ENCODE results near the gene SMYD3. TPM values are rescaled to one million over a fixed set of nuclear protein-coding genes. Genes with fewer than 3 reads are reported as not detected.

SMYD3 gene
- total and polyA plus RNA-seq, 2 of the 4 experiments (the other 2 are of a cell fraction) = 26.5 to 37.6 TPM

DNA sequence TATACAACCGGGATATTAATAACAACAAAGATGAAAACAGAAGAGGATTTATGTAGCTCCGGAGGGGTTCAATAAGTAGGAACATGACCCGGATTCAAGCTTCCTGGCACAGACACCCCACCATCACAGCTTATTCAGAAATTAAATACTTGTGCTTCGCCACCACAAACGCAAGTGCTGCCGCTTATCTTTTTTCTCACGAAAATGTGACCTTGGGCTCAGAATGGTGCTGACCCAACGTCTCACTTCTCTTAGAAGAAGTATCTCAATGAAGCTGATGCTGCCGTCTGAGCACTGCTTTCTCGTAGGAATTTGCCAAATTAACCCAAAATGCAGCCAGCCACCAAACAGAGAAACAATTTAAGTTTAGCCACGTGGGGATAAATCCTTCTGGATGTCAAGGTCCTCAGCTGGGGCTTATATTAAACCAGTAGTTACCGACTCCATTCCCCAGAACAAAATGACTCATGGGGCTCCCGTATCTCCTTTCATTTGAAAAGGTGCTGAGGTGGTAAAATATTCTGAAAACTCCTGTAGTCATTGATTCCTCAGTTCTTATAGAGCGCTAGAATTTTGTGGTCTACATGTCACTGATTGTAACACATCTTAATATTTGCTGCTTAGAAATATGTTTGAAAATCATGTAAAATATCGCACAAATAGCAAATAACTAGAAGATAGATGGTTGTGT, 466.7 kb downstream of the SMYD3 start:
- Histone ChIP-seq H2BK120ac (ENCODE audit: low read depth, low read length) (no peak overlapping the region), H3K27ac (ENCODE audit: insufficient read depth, low read length) (no peak overlapping the region), H2BK5ac (ENCODE audit: low read depth, low read length, poor library complexity, severe bottlenecking) (no peak overlapping the region), H4K5ac (ENCODE audit: low read depth, low read length) (no peak overlapping the region), H2AFZ (replicated peaks; ENCODE audit: low read length, poor library complexity) (no peak overlapping the region), H2BK15ac (ENCODE audit: low read depth, low read length) (no peak overlapping the region), H3K23ac (ENCODE audit: low read depth, low read length) (no peak overlapping the region), H2BK20ac (ENCODE audit: low read depth, low read length) (no peak overlapping the region), H2AK5ac (ENCODE audit: low read depth, low read length) (no peak overlapping the region), H3K9me1 (ENCODE audit: insufficient read depth, low read length) (no peaks in the 10 kb centered on the region), H2AK9ac (replicated peaks; ENCODE audit: low read depth, low read length, poor library complexity) (peak overlapping the region; percentile 34), H3K79me1 (ENCODE audit: low read depth in 1 of 2, low read length in 2 of 2) (peaks cover 0 to 1% of the 10 kb centered on the region in 2 experiments; a peak in 2 of 4 replicates), H3K56ac (ENCODE audit: extremely low read depth, insufficient read depth, low read length) (no peak overlapping the region), H3K18ac (ENCODE audit: low read depth, low read length) (no peak overlapping the region), H3K4me2 (ENCODE audit: low read depth, low read length) (no peak overlapping the region), H3K27me3 (ENCODE audit: control insufficient read depth, insufficient read depth, low read length) (no peaks in the 10 kb centered on the region), H3K4me3 (ENCODE audit: insufficient read depth, low read depth, low read length) (no peak overlapping the region), H3K9me3 (ENCODE audit: control insufficient read depth, insufficient read depth, low read length) (no peaks in the 10 kb centered on the region), H3K4me1 (ENCODE audit: control insufficient read depth, insufficient read depth, low read length) (no peaks in the 10 kb centered on the region), H4K8ac (ENCODE audit: low read depth in 2 of 2, low read length in 2 of 2) (no peak overlapping the region), H3K14ac (replicated peaks; ENCODE audit: low read depth, low read length) (no peak overlapping the region), H3K9ac (ENCODE audit: low read depth, low read length) (no peak overlapping the region), H3K36me3 (ENCODE audit: control insufficient read depth, insufficient read depth, low read length) (no peaks in the 10 kb centered on the region), H4K91ac (ENCODE audit: insufficient read depth, low read depth, low read length) (no peak overlapping the region), H3K4ac (ENCODE audit: low read depth, low read length) (no peak overlapping the region), H4K20me1 (ENCODE audit: insufficient read depth, low read length) (no peaks in the 10 kb centered on the region)
- no peak for ATAC-seq (ENCODE audit: low read depth)
- DNase-seq = no peak
- in situ Hi-C loops (cut with MboI; ENCODE audit: low sequenced_read_pairs) (no loop called here), dilution Hi-C loops (cut with HindIII; ENCODE audit: low sequenced_read_pairs, unreplicated experiment) (no loop called here), intact Hi-C loops (cut with micrococcal nuclease) (no loop called here)
- ChIA-PET POLR2A (ENCODE audit: unreplicated experiment) (no interaction called here), CTCF (no interaction called here)
- 71% methylated on average over 4 of the region's 15 CpGs; no CpG with 5 or more reads in 1 of the 2 experiments for WGBS, 2 experiments (ENCODE audit: extremely low coverage in 2 of 2, insufficient read length in 1 of 2)
- no TSS peak for BruUV-seq (replicated peaks)
- no peak for TF ChIP-seq FOS (IDR thresholded peaks at IDR 0.05; ENCODE audit: low read depth, low read length)
- TF ChIP-seq CHD1 (IDR thresholded peaks at IDR 0.05; ENCODE audit: low read depth, low read length) = no peak
- TF ChIP-seq MAZ (IDR thresholded peaks at IDR 0.05; ENCODE audit: borderline replicate concordance, low read depth, low read length) = no peak
- no peak for TF ChIP-seq RFX5 (IDR thresholded peaks at IDR 0.05; ENCODE audit: low read depth, low read length)
- no peak for TF ChIP-seq RCOR1 (IDR thresholded peaks at IDR 0.05; ENCODE audit: insufficient replicate concordance, low read length)
- peak; percentile 34 for TF ChIP-seq MAFK (IDR thresholded peaks at IDR 0.05; ENCODE audit: low read depth, low read length)
